B cell (primary cell): ENCODE data around the gene KCNS1. TPM values are rescaled to one million over a fixed set of nuclear protein-coding genes. Genes with fewer than 3 reads are reported as not detected.

Source experiments
- ATAC-seq: fragments of 200-7000 bp; cut with Tn5 transposase; one replicate; pipeline ENCODE4 v1.10.0; 2021; ENCODE audit warnings: low read depth, mild to moderate bottlenecking, moderate number of reproducible peaks, moderate library complexity
- CTCF ChIA-PET: fragments of 350-600 bp; sonication (Branson Sonifier 250); formaldehyde crosslinking; loops from one replicate; lab custom pipeline; 2021; ENCODE audit warnings: antibody characterized with exemption, inconsistent platforms; lab: Charles Lee
- POLR2A ChIA-PET: fragments of 350-600 bp; sonication (Branson Sonifier 250); formaldehyde crosslinking; loops from one replicate; lab custom pipeline; 2021; ENCODE audit warnings: antibody characterized with exemption; lab: Charles Lee
- DNase-seq: peaks from one replicate; pipeline ENCODE4 v3.0.0; 2013
- H2AFZ ChIP-seq: 2 replicates; pipeline ENCODE4 v1.6.1; 2012; ENCODE audit warnings: mild to moderate bottlenecking, low read depth, low read length; ENCODE audit not compliant: insufficient read depth, poor library complexity, severe bottlenecking
- H3K27ac ChIP-seq, 2 donors: 1 replicate in 1 of 2; 2 replicates in 1 of 2; pipeline ENCODE4 v1.5.1; 2012 to 2013; ENCODE audit warnings: low read length in 2 of 2, mild to moderate bottlenecking in 2 of 2, moderate library complexity in 1 of 2
- H3K27me3 ChIP-seq, 4 experiments: fragments of 200-600 bp in 1 of 4; sonication (generic) in 1 of 4; replicated peaks in 1 of 4; 1 replicate in 2 of 4; 2 replicates in 2 of 4; pipeline versions ENCODE4 v1.6.1 to v1.7.0; 2013 to 2016; ENCODE audit warnings: low read length in 3 of 4, mild to moderate bottlenecking in 2 of 4, mixed read lengths in 1 of 4, moderate library complexity in 1 of 4; ENCODE audit not compliant: insufficient read depth in 4 of 4, control insufficient read depth in 3 of 4; ENCODE audit errors: control extremely low read depth in 1 of 4
- H3K36me3 ChIP-seq, 2 experiments: replicated peaks in 1 of 2; 1 replicate in 1 of 2; 2 replicates in 1 of 2; pipeline versions ENCODE4 v1.6.1 to v1.7.1; 2013; ENCODE audit warnings: low read length in 1 of 2; ENCODE audit not compliant: insufficient read depth in 2 of 2, control insufficient read depth in 1 of 2; ENCODE audit errors: control extremely low read depth in 1 of 2, extremely low read depth in 1 of 2
- H3K4me1 ChIP-seq, 2 donors: fragments of 200-600 bp in 1 of 2; sonication (generic) in 1 of 2; 1 replicate in 1 of 2; 2 replicates in 1 of 2; pipeline versions ENCODE4 v1.5.1 to v1.6.1; 2013 to 2017; ENCODE audit warnings: low read length in 2 of 2; ENCODE audit not compliant: control insufficient read depth in 2 of 2, insufficient read depth in 2 of 2
- H3K4me2 ChIP-seq: replicated peaks from 2 replicates; pipeline ENCODE3; 2012; ENCODE audit warnings: mild to moderate bottlenecking, low read depth, low read length; ENCODE audit not compliant: poor library complexity, severe bottlenecking
- H3K4me3 ChIP-seq, 5 experiments: fragments of 200-600 bp in 1 of 5; sonication (generic) in 1 of 5; 1 replicate in 3 of 5; 2 replicates in 2 of 5; pipeline versions ENCODE4 v1.5.1 to v1.7.0; 2011 to 2016; ENCODE audit warnings: low read length in 4 of 5, mild to moderate bottlenecking in 4 of 5, low read depth in 2 of 5, control low read depth in 1 of 5, moderate library complexity in 1 of 5; ENCODE audit not compliant: insufficient read depth in 1 of 5; ENCODE audit errors: control extremely low read depth in 1 of 5, extremely low read depth in 1 of 5
- H3K79me2 ChIP-seq: fragments of 200-600 bp; sonication (generic); one replicate; pipeline ENCODE4 v1.6.0; 2016; ENCODE audit warnings: low read length; ENCODE audit not compliant: control insufficient read depth, insufficient read depth
- H3K9ac ChIP-seq: fragments of 200-600 bp; sonication (generic); 2 replicates; pipeline ENCODE4 v1.6.1; 2017; ENCODE audit warnings: mild to moderate bottlenecking, low read length, moderate library complexity
- H3K9me3 ChIP-seq, 3 donors: one replicate each; pipeline versions ENCODE4 v1.6.1 to v1.7.1; 2013; ENCODE audit warnings: low read length in 2 of 3; ENCODE audit not compliant: control insufficient read depth in 2 of 3, insufficient read depth in 1 of 3; ENCODE audit errors: control extremely low read depth in 1 of 3
- H4K20me1 ChIP-seq: 2 replicates; pipeline ENCODE4 v1.6.0; 2012; ENCODE audit warnings: mild to moderate bottlenecking, low read length; ENCODE audit not compliant: insufficient read depth, control insufficient read depth, poor library complexity, severe bottlenecking
- H3K27ac Mint-ChIP-seq: one replicate; pipeline ENCODE4 v1.8.0; 2021; ENCODE audit warnings: mixed read lengths
- H3K27me3 Mint-ChIP-seq: one replicate; pipeline ENCODE4 v1.8.0; 2021; ENCODE audit warnings: mixed read lengths
- H3K4me1 Mint-ChIP-seq: one replicate; pipeline ENCODE4 v1.8.0; 2021; ENCODE audit warnings: mixed read lengths
- H3K4me3 Mint-ChIP-seq: one replicate; pipeline ENCODE4 v1.8.0; 2021; ENCODE audit warnings: mixed read lengths
- H3K9me3 Mint-ChIP-seq: one replicate; pipeline ENCODE4 v1.8.0; 2022; ENCODE audit warnings: mixed read lengths; ENCODE audit not compliant: insufficient read depth
- CTCF ChIP-seq: fragments of 200-600 bp; IDR thresholded peaks from one replicate; pipeline ENCODE4 v1.8.0; 2022; ENCODE audit warnings: antibody characterized with exemption, mild to moderate bottlenecking
- EZH2 ChIP-seq: IDR thresholded peaks from 2 replicates; pipeline ENCODE4 v1.6.1; 2012; ENCODE audit warnings: borderline replicate concordance, low read depth, mild to moderate bottlenecking, moderate library complexity, low read length; ENCODE audit not compliant: insufficient read depth, poor library complexity, severe bottlenecking
- WGBS: methylation state at CpG from one replicate; pipeline ENCODE4 v1.1.5; 2013; ENCODE audit warnings: missing lambda C conversion rate; ENCODE audit not compliant: insufficient coverage; 5-methylcytosine and 5-hydroxymethylcytosine counted together
- intact Hi-C: fragments of 100-400 bp; cut with micrococcal nuclease; formaldehyde crosslinking; loops from one replicate; pipeline ENCODE4 v1.10.0; 2022
- polyA plus RNA-seq: library from polyadenylated mRNA; depleted of rRNA; stranded (reverse); fragments of >200 nt; gene quantifications from 2 replicates; pipeline ENCODE4 v1.2.3, GENCODE V29; 2012
- total RNA-seq, 2 donors: library from RNA; stranded (reverse); fragments of 120-200 nt in 1 of 2; gene quantifications; 1 replicate in 1 of 2; 2 replicates in 1 of 2; pipeline versions ENCODE4 v1.2.3 to v1.2.4, GENCODE V29; 2013 to 2022

The KCNS1 gene
- total and polyA plus RNA-seq, 2 donors (not counting 1 experiment from before 2014, with no cell fraction given) = 0.04 TPM; not detected in 1

- peaks cover 16% of the 10 kb centered on the region for H3K27me3 Mint-ChIP-seq
- no peaks in the 10 kb centered on the region for H3K9me3 Mint-ChIP-seq
- Histone ChIP-seq H3K79me2 (no peaks in the 10 kb centered on the region), H3K4me3 (no peak within 1 kb of the TSS), H3K9me3 (no peaks in the 10 kb centered on the region), H4K20me1 (no peaks in the 10 kb centered on the region), H3K36me3 (no peaks in the 10 kb centered on the region), H3K9ac (no peak within 1 kb of the TSS), H3K4me1 (no peaks in the 10 kb centered on the region), H3K4me2 (no peak within 1 kb of the TSS), H3K27me3 (peaks cover 0 to 3% (median 3%) of the 10 kb centered on the region in 4 experiments), H2AFZ (no peak within 1 kb of the TSS), H3K27ac (no peak within 1 kb of the TSS)
- ChIA-PET CTCF (interaction anchor here (1.8 to 1.9 kb wide), 2 partner anchors 19 to 71 kb away, joined by 5 to 10 read pairs; no protein-coding TSS in a partner anchor), POLR2A (no interaction called here)
- DNase-seq (no peak), ATAC-seq (no peak)
- H3K4me3 Mint-ChIP-seq = no peak within 1 kb of the TSS
- no peaks in the 10 kb centered on the region for H3K4me1 Mint-ChIP-seq
- TF ChIP-seq CTCF (no peak), EZH2 (no peak)
- intact Hi-C loops = no loop called here
- no peak within 1 kb of the TSS for H3K27ac Mint-ChIP-seq
- 64% methylated on average over 16 of the region's 16 CpGs for WGBS
These were observed 13.8 kb upstream of the KCNS1 start, which contains the start of gene WFDC5 for GRCh38 chr20:45114465-45115385. TSS of gene WFDC5 (minus strand) at chr20:45115174. CDS start at chr20:45115083, 91 bp downstream.

GRCh38 chr20:45113865-45114264, 12.9 kb upstream of the KCNS1 start:
- TF ChIP-seq CTCF = no peak
- no peak for TF ChIP-seq EZH2
- WGBS = 90% methylated on average over 2 of the region's 3 CpGs
- POLR2A ChIA-PET = no interaction called here
- no peaks in the 10 kb centered on the region for H3K79me2 ChIP-seq
- intact Hi-C loops = no loop called here
- no peak overlapping the region for H3K9ac ChIP-seq
- Mint-ChIP-seq H3K9me3 (no peaks in the 10 kb centered on the region), H3K27ac (no peak overlapping the region), H3K4me3 (no peak overlapping the region), H3K4me1 (no peaks in the 10 kb centered on the region), H3K27me3 (peaks cover 14% of the 10 kb centered on the region)
- no peak overlapping the region for H3K27ac ChIP-seq
- H3K36me3 ChIP-seq = no peaks in the 10 kb centered on the region
- H3K4me3 ChIP-seq = no peak overlapping the region
- no peaks in the 10 kb centered on the region for H4K20me1 ChIP-seq
- no peaks in the 10 kb centered on the region for H3K4me1 ChIP-seq
- H2AFZ ChIP-seq = no peak overlapping the region
- ATAC-seq (no peak), DNase-seq (no peak)
- no peak overlapping the region for H3K4me2 ChIP-seq
- no peaks in the 10 kb centered on the region for H3K9me3 ChIP-seq
- CTCF ChIA-PET = interaction anchor here (4.0 to 4.5 kb wide), 2 partner anchors 17 to 70 kb away, joined by 24 to 32 read pairs; no protein-coding TSS in a partner anchor
- H3K27me3 ChIP-seq = peaks cover 0 to under 1% (median 0%) of the 10 kb centered on the region in 4 experiments
